ENCODE data around the gene CACNB1. TPM values are rescaled to one million over a fixed set of nuclear protein-coding genes. Genes with fewer than 3 reads are reported as not detected.

CACNB1 gene
- total RNA-seq, 6 donors from 2014 or later, result 28.8 to 149 (median 34.0) TPM

GRCh38 chr17:39166437-39167335 lies 30.8 kb downstream of the CACNB1 start:
- DNase-seq, result no peak
- Histone ChIP-seq H3K4me1 (peaks cover 15 to 26% (median 25%) of the 10 kb centered on the region in 4 donors), H3K9me3 (no peaks in the 10 kb centered on the region), H3K36me3 (no peaks in the 10 kb centered on the region), H3K4me3 (no peak overlapping the region), H3K27me3 (peaks cover 0 to 8% (median 2%) of the 10 kb centered on the region in 4 donors), H3K27ac (no peak overlapping the region)
- TF ChIP-seq POLR2A (IDR thresholded peaks at IDR 0.05), result no peak
- TF ChIP-seq CTCF (IDR thresholded peaks at IDR 0.05), result no peak
- no peak for TF ChIP-seq EP300 (IDR thresholded peaks at IDR 0.05)
- no peak for TF ChIP-seq POLR2AphosphoS5 (IDR thresholded peaks at IDR 0.05)
- 59 to 64% methylated on average over 7 of the region's 7 CpGs for WGBS, 2 donors
- ATAC-seq (ENCODE audit: low FRiP score in 2 of 2), result no peak

- WGBS, 2 donors, result 67 to 78% methylated on average over 1 to 12 of the region's 17 CpGs
- ATAC-seq (ENCODE audit: low FRiP score in 2 of 2) (no peak), DNase-seq (no peak)
- H3K4me3 ChIP-seq, result peak within 1 kb of the TSS; percentile 18 to 54 (median 44)
- no peaks in the 10 kb centered on the region for H3K36me3 ChIP-seq
- peaks cover 15 to 26% (median 25%) of the 10 kb centered on the region in 4 donors for H3K4me1 ChIP-seq
- H3K27me3 ChIP-seq, result peaks cover 0 to 8% (median 2%) of the 10 kb centered on the region in 4 donors
- H3K27ac ChIP-seq, result peak within 1 kb of the TSS in 2 of 4 donors; percentile 11 to 32
- H3K9me3 ChIP-seq, result no peaks in the 10 kb centered on the region
- TF ChIP-seq POLR2AphosphoS5 (IDR thresholded peaks at IDR 0.05) (no peak), POLR2A (IDR thresholded peaks at IDR 0.05) (no peak), CTCF (IDR thresholded peaks at IDR 0.05) (no peak), EP300 (IDR thresholded peaks at IDR 0.05) (no peak)
Observed at GRCh38 chr17:39165841-39166349, 31.6 kb downstream of the CACNB1 start, which contains the start of gene ARL5C. TSS of gene ARL5C (minus strand) at chr17:39166161. CDS start at chr17:39165760, 401 bp downstream.

GRCh38 chr17:39165178-39165840 lies 32.2 kb downstream of the CACNB1 start:
- DNase-seq (peak in 1 of 2 donors; percentile 80), ATAC-seq (ENCODE audit: low FRiP score in 2 of 2) (peak in 1 of 2 donors; percentile 17)
- Histone ChIP-seq H3K27ac (peak overlapping the region in 2 of 4 donors; percentile 11 to 32), H3K27me3 (peaks cover 0 to 8% (median 2%) of the 10 kb centered on the region in 4 donors), H3K9me3 (no peaks in the 10 kb centered on the region), H3K4me3 (peak overlapping the region; percentile 18 to 54 (median 44)), H3K36me3 (no peaks in the 10 kb centered on the region), H3K4me1 (peaks cover 15 to 26% (median 25%) of the 10 kb centered on the region in 4 donors)
- no peak for TF ChIP-seq CTCF (IDR thresholded peaks at IDR 0.05)
- no peak for TF ChIP-seq EP300 (IDR thresholded peaks at IDR 0.05)
- no peak for TF ChIP-seq POLR2A (IDR thresholded peaks at IDR 0.05)
- no peak for TF ChIP-seq POLR2AphosphoS5 (IDR thresholded peaks at IDR 0.05)
- WGBS, 2 donors, result 5 to 6% methylated on average over 15 to 24 of the region's 51 CpGs

- H3K27me3 ChIP-seq, result peaks cover 0 to 8% (median 2%) of the 10 kb centered on the region in 4 donors
- peak overlapping the region; percentile 18 to 54 (median 44) for H3K4me3 ChIP-seq
- H3K27ac ChIP-seq, result peak overlapping the region in 2 of 4 donors; percentile 11 to 32
- no peaks in the 10 kb centered on the region for H3K9me3 ChIP-seq
- WGBS, 2 donors, result 1 to 2% methylated on average over 7 to 15 of the region's 15 CpGs
- peak; percentile 90 to 93 for ATAC-seq (ENCODE audit: low FRiP score in 2 of 2)
- DNase-seq, result peak in 1 of 2 donors; percentile 78
- peaks cover 15 to 26% (median 25%) of the 10 kb centered on the region in 4 donors for H3K4me1 ChIP-seq
- no peaks in the 10 kb centered on the region for H3K36me3 ChIP-seq
- TF ChIP-seq POLR2A (IDR thresholded peaks at IDR 0.05) (no peak), POLR2AphosphoS5 (IDR thresholded peaks at IDR 0.05) (peak in 1 of 2 donors; percentile 15), CTCF (IDR thresholded peaks at IDR 0.05) (peak; percentile 62 to 85 (median 80))
Observed at GRCh38 chr17:39164675-39165143, 32.8 kb downstream of the CACNB1 start.
